GM19395 (cell line): ENCODE measurements around the gene MBNL1.

Experiments
- ATAC-seq: cut with Tn5 transposase; IDR thresholded peaks from one replicate; pipeline ENCODE4 v1.9.1; 2021; ENCODE audit warnings: mild to moderate bottlenecking, moderate library complexity; ENCODE audit not compliant: unreplicated experiment

The MBNL1 gene

GRCh38 chr3:152252755-152253154 lies 16.0 kb upstream of the MBNL1 start:
- ATAC-seq, result no peak

- ATAC-seq, result no peak
These were observed 15.2 kb upstream of the MBNL1 start for GRCh38 chr3:152253514-152253913.

GRCh38 chr3:152254041-152254440 lies 14.7 kb upstream of the MBNL1 start:
- peak; percentile 33 for ATAC-seq

- no peak for ATAC-seq
These were observed 13.4 kb upstream of the MBNL1 start for GRCh38 chr3:152255290-152255689.

- no peak for ATAC-seq
These were observed 11.7 kb upstream of the MBNL1 start for GRCh38 chr3:152256851-152257562.

- ATAC-seq, result peak; percentile 83
These were observed 11.1 kb upstream of the MBNL1 start for GRCh38 chr3:152257563-152258035.

- peak; percentile 37 for ATAC-seq
These were observed 10.0 kb upstream of the MBNL1 start for GRCh38 chr3:152258448-152259393.

- no peak for ATAC-seq
These were observed 9.3 kb upstream of the MBNL1 start for GRCh38 chr3:152259468-152259867.

GRCh38 chr3:152260026-152260425 lies 8.7 kb upstream of the MBNL1 start:
- no peak for ATAC-seq

- no peak for ATAC-seq
These were observed 8.2 kb upstream of the MBNL1 start for GRCh38 chr3:152260529-152260928.

- no peak for ATAC-seq
These were observed 7.4 kb upstream of the MBNL1 start for GRCh38 chr3:152261329-152261728.

- no peak for ATAC-seq
These were observed 5.0 kb upstream of the MBNL1 start for GRCh38 chr3:152263711-152264110.

- no peak for ATAC-seq
These were observed 4.4 kb upstream of the MBNL1 start for GRCh38 chr3:152264378-152264777.

- no peak for ATAC-seq
These were observed 2.3 kb upstream of the MBNL1 start for GRCh38 chr3:152266221-152266995.

- no peak for ATAC-seq
These were observed 736 bp upstream of the MBNL1 start for GRCh38 chr3:152267831-152268554.

- peak; percentile 65 for ATAC-seq
These were observed 514 bp downstream of the MBNL1 start for GRCh38 chr3:152269056-152269830.

- ATAC-seq, result no peak
These were observed 1.4 kb downstream of the MBNL1 start for GRCh38 chr3:152269831-152270734.

GRCh38 chr3:152270937-152271336 lies 2.2 kb downstream of the MBNL1 start:
- no peak for ATAC-seq
